ENCODE measurements around the gene PPP1R18. TPM values are rescaled to one million over a fixed set of nuclear protein-coding genes. Genes with fewer than 3 reads are reported as not detected.
"Not testable (repeated sequence)": the region's sequence is repeated elsewhere in the genome, so short reads cannot be mapped to it uniquely, and the experiment has no call there.

PPP1R18 gene
- total RNA-seq, 1 experiment from 2014 or later = 66.2 TPM

- peak; percentile 97 for DNase-seq (ENCODE audit: low spot score)
Observed at GRCh38 chr6:30719791-30720737, 33.6 kb upstream of the PPP1R18 start, which contains the start of gene TUBB. Gene TUBB, plus strand, starts transcription at chr6:30720352. Its CDS starts 155 bp downstream, at chr6:30720507.

GRCh38 chr6:30719356-30719755 is 32.9 kb upstream of the PPP1R18 start:
- no peak for DNase-seq (ENCODE audit: low spot score)

DNA sequence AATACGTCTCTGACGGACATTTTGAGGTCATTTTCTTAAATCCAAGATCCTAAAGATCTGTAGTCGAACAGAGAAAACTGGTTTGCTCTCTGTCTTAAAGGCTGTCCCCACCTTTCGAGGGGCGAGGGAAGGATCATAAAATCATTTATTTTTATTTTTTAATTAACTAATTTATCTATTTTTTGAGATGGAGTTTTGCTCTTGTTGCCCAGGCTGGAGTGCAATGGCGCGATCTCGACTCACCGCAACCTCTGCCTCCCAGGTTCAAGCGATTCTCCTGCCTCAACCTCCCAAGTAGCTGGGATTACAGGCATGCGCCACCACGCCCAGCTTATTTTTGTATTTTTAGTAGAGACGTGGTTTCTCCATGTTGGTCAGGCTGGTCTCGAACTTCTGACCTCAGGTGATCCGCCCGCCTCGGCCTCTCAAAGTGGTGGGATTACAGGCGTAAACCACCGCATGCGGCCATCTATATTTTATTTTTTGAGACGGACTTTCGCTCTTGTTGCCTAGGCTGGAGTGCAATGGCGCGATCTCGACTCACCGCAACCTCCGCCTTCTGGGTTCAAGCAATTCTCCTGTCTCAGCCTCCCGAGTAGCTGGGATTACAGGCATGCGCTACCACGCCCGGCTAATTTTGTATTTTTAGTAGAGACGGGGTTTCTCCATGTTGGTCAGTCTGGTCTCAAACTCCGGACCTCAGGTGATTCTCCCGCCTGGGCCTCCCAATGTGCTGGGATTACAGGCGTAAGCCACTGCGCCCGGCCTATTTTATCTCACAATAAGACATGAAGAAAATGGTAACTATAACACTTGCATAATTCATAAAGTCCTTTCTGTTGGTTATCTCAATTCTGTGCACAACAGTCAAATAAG is 31.6 kb upstream of the PPP1R18 start:
- DNase-seq (ENCODE audit: low spot score) = not testable (repeated sequence)

DNA sequence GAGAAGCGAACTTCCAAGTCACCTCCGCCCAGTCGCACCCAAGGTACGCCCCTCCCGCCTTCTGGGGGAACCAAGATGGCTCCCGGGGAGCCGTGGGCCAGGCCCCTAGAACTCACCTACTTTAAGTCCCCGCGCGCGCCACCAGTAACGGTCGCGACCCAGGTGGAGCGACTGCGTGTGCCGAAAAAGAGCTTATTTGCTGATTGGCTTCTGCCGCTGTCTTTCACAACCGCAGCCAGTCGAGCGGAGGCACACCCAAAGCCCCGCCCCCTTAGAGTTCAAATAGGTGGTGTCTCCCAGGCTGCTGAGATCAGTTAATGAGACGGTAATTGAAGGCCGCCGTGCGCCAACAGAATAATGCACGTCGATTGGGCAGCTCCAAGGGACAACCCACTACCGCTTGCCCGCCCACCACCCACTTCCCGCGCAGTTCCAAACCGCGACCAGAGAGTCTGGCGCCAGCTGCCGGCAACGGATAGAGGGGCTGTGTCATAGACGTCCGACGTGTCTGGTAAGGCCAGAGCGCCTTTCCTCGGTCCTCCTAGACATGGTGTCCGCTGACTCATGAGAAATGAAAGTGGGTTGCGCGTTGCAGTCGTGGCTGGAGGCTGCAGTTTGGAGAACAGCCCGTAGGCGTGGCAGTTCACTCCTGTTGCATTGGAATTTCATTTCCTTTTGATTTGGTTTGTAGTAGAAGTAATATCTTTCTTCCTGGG is 30.8 kb upstream of the PPP1R18 start, which contains the start of gene MDC1:
Gene MDC1 (minus strand): TSS at position 153 of the 716 bp plus-strand sequence. CDS start 2,106 bp downstream, outside the sequence.
- DNase-seq (ENCODE audit: low spot score) = peak; percentile 100

DNA sequence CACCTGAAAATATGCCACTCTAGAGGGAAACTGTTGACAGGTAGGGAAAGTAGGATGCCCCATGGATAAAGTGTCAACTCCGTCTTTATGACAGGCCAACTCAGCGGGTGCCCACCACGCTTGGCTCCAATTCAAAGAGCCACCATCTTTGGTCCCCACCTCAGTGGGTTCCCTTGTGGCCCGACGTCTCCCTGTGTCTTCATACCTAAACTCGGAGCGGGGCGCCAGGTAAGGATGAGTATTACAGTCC is 30.4 kb upstream of the PPP1R18 start:
- no peak for DNase-seq (ENCODE audit: low spot score)

DNA sequence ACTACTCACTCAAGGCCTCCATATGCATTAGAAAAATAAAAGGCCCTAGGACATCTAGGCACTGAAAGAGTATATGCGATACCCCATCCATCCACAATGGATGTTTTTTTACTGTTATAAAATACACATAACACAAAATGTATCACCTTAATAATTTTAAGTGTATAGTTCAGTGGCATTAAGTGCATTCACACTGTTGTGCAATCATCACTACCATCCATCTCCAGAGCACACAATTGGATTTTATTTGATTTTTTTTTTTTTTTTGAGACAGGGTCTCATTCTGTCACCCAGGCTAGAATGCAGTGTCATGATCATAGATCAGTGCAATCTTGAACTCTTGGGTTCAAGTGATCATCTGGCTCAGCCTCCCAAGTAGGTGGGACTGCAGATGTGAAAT is 27.8 kb upstream of the PPP1R18 start:
- DNase-seq (ENCODE audit: low spot score) = no peak

DNA sequence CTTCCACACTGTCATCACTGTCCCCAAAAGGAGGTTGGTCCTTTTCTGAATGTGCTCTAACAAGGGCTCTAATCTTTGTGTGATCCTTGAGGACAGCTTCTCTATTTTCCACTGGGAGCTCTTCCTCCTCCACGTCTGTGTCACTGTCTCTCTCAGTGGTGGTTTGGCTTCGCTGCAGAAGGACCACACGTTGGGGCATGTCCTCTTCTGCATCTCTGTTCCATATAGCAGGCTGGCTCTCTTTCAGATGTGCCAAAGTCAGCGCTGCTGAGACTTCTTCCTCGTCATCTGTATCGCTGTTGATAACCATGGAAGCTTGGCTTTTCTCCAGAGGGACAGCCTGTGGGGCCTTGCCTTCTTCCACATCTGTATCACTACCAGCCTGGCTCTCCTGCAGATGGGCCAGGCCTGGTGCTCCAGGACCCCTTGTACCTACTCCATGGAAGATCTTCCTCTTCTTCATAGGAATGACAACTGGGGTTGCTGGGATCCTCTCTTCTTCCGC is 26.0 kb upstream of the PPP1R18 start:
- DNase-seq (ENCODE audit: low spot score) = no peak

DNA sequence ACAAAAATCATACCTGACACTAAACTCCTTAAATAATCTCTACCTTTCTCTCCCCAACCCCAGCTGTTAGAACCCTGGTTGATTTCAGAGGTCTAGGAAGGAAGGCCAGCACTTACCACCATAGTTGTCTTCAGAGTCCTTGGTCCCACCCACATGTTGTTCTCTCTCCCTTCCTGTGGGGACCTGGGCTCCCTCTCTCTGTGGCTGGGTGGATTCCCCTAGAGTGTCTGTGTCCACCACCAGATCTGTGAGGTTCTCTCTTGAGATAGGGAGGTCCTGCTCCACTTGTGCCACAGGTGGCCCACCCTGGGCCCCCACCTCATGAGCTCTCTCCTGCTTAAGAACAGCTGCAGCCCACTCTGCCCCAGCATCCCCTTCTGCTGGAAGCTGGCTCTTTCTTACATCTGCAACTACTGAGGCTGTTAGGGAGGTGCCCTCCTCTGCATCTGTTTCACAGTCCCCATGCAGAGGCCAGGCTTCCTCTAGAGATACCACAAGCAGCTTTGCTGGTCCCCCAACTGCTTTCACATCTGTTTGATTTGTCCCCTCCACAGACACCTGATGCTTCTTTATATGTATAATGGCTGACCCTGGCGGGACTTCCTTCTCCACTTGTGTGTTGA is 25.4 kb upstream of the PPP1R18 start:
- DNase-seq (ENCODE audit: low spot score) = no peak

DNA sequence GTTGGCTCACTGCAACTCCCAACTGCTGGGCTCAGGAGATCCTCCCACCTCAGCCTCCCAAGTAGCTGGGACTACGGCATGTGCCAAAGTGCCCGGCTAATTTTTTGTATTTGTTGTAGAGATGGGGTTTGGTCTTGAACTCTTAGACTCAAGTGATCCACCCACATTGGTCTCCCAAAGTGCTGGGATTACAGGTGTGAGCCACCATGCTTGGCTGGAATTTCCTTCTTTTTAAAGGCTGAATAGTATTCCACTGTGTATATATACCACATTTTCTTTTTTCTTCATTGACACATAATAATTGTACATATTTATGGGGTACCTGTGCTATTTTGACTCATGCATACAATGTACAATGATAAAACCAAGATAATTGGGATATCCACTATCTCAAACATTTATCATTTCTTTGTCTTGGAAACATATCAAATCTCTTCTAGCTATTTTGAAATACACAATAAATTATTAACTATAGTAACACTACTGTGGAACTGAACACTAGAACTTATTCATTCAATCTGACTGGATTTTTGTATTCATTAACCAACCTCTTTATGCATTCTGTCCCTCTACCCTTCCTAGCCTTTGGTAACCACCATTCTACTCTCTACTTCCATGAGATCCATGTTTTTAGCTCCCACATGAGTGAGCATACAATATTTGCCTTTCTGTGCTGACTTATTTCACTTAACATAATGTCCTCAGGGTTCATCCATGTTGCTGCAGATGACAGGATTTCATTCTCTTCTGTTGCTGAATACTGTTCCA is 22.8 kb upstream of the PPP1R18 start:
- no peak for DNase-seq (ENCODE audit: low spot score)

- no peak for DNase-seq (ENCODE audit: low spot score)
Observed at GRCh38 chr6:30707281-30707850, 20.9 kb upstream of the PPP1R18 start.

DNA sequence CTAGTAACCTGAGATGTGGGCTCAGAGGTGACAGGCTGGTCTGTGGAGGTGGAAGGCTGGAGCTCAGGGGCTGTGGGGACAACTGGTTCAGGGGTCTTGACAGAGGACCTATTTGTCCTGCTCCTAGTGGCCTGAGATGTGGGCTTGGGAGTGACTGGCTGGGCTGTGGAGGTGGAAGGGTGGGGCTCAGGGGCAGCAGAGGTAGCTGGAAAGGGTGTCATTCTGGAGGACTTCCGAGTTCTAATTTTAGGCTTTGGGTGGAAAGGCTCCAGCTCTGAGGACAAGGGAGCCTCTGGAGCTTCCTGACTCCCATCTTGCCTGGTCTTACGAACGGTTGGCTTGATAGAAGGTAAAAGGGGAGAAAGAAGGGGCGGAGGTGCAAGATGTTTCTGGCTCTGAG is 19.2 kb upstream of the PPP1R18 start:
- no peak for DNase-seq (ENCODE audit: low spot score)

- DNase-seq (ENCODE audit: low spot score) = no peak
Observed at GRCh38 chr6:30703821-30704220, 17.4 kb upstream of the PPP1R18 start.

DNA sequence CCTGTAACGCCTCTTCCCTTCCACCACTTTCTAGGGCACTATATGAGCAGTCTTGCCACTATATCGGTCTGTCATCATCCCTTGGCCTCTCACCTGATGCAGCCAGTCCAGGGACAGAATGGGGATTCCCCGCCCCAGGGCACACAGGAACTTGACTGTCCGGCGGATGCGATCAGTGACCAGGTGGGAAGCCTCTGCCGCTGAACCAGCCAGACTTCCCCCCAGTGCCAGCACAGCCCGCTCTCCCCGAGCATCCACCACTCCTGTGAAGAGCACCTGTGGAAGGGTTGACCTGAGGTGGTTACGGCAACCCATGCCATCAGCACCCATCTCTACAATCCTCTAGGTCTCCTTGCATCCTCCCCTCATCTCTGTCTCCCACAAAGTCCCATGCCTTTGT is 16.6 kb upstream of the PPP1R18 start:
- DNase-seq (ENCODE audit: low spot score) = no peak

DNA sequence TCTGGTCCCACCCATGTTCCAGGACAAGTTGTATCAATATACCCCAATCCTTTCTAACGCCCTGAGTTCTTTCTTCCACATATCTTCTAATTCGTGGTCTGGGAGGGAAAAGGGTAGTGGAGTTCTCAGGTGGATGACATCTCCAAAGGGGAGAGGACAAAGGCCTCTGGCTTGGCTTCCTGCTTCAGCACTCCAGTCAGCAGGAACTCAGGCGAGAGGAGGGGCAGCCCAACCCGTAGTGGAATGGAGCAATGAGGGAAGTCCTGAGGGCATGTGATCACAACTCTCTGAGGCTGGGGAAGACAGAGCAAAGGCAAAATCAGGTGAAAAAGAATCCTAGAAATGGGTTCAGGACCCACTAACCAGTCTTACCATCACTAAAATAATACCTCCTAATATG is 13.9 kb upstream of the PPP1R18 start:
- DNase-seq (ENCODE audit: low spot score) = no peak

- DNase-seq (ENCODE audit: low spot score) = no peak
Observed at GRCh38 chr6:30696432-30696831, 10.0 kb upstream of the PPP1R18 start.

GRCh38 chr6:30691208-30691847 is 4.9 kb upstream of the PPP1R18 start:
- DNase-seq (ENCODE audit: low spot score) = peak; percentile 11

DNA sequence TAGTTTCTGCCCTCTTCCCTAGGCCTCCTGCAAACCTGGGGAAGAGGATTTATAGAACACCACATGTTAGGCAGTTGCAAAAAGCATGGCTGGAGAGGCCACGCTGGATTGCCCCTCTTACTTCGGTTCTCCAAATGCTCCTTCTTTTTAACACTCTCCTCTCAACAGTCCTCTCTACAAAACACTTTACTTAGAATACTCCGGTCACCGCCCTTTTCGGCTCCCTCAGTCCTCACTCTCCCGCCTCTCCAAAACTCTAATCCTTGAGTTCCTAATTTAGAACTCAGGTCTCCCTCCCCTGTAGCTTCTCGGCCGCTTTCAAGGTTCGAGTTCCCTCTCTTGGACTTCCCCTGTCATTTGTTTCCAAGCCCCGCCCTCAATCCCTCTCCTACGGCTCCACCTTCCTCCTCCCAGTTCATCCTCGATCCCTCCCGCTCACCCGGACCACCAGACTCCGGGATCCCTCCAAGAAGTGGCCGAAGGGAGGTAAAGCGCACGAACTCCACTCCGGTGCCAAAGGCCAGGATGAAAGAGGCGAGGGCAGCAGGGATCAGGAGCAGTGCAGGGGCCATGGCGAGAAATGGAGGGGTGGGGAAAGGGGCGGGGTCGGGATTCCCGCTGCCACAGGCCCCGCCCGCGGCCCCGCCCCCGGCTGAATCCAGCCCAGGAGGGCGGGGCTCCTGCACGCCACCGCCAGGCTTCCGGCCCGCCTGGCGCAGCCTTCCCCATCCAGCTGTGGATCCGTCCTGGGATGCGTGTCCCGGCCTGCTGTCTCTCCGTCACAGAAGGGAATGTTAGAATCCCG is 4.2 kb upstream of the PPP1R18 start, which contains the start of gene NRM:
Gene NRM (minus strand): TSS at position 582 of the 805 bp plus-strand sequence. CDS start 10 bp downstream, at position 572.
- DNase-seq (ENCODE audit: low spot score) = peak; percentile 89

DNA sequence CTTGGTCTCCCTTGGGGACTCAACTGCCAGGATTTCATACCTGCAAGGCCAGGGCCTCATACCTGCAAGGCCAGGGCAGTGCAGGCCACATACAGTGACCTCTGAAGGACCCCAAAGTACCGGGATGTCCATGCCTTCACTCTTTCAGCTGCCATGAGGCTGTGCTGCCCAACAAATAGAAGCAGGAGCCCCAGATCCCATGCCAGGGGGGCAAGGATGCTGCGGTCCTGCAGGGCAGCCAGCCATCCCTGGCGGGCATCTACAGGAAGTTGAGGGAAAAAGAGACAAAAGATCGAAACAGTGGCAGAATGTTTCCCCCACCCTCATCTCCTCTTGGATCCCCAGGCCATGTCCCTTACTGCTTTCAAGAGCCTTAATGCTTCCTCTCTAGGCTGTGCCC is 3.5 kb upstream of the PPP1R18 start:
- DNase-seq (ENCODE audit: low spot score) = no peak
